ENCODE results near the gene SORCS2. TPM values are rescaled to one million over a fixed set of nuclear protein-coding genes. Genes with fewer than 3 reads are reported as not detected.

The SORCS2 gene
- total RNA-seq, 4 donors from 2014 or later, result 0.53 to 9.9 (median 0.90) TPM

- Histone ChIP-seq H3K9me3 (no peaks in the 10 kb centered on the region), H3K4me1 (no peaks in the 10 kb centered on the region), H3K4me3 (no peak overlapping the region), H3K27ac (no peak overlapping the region), H3K27me3 (no peaks in the 10 kb centered on the region), H3K36me3 (no peaks in the 10 kb centered on the region)
- TF ChIP-seq, protein P1, sequence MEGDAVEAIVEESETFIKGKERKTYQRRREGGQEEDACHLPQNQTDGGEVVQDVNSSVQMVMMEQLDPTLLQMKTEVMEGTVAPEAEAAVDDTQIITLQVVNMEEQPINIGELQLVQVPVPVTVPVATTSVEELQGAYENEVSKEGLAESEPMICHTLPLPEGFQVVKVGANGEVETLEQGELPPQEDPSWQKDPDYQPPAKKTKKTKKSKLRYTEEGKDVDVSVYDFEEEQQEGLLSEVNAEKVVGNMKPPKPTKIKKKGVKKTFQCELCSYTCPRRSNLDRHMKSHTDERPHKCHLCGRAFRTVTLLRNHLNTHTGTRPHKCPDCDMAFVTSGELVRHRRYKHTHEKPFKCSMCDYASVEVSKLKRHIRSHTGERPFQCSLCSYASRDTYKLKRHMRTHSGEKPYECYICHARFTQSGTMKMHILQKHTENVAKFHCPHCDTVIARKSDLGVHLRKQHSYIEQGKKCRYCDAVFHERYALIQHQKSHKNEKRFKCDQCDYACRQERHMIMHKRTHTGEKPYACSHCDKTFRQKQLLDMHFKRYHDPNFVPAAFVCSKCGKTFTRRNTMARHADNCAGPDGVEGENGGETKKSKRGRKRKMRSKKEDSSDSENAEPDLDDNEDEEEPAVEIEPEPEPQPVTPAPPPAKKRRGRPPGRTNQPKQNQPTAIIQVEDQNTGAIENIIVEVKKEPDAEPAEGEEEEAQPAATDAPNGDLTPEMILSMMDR (IDR thresholded peaks at IDR 0.05), result no peak
- TF ChIP-seq POLR2A (IDR thresholded peaks at IDR 0.05), result no peak
- no peak for DNase-seq
These were observed 324.4 kb downstream of the SORCS2 start for GRCh38 chr4:7516773-7517144.

DNA sequence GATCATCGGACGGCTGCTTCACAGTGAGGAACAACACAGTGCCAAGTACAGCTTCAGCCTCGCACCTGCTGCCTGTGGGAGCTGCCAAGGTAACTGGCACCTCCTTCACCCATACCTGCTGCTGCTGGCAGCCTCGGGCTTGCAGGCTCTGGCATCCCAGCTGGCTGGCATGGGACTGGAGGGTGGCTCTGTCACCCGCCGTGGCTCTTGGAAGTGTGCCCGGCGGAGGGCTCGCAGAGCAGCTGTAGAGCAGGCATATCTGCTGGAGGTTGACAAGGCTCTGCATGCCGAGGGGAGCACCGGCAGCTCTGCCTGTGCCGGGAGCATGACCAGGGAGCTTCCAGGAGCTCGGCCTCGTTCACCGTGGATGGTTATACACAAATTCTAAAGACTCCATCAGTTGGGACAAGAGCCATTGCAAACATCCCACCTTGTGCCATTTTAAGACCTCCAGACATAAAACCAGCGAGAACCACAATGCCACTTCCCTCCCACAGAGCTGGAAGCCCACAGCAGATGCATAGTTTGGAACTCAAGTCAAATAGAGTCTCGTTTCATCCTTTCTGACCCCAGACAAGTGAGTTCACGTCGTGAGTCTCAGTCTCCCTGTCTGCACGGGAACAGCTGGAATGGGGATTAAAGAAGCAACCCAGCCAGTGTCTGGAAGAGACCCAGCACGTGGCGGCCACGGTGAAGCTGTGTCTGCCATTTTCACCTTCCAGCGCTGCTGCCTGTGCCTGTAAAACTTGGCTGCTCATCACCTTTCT lies 326.7 kb downstream of the SORCS2 start:
- no peaks in the 10 kb centered on the region for H3K36me3 ChIP-seq
- H3K9me3 ChIP-seq, result no peaks in the 10 kb centered on the region
- H3K27ac ChIP-seq, result no peak overlapping the region
- no peak overlapping the region for H3K4me3 ChIP-seq
- no peaks in the 10 kb centered on the region for H3K27me3 ChIP-seq
- H3K4me1 ChIP-seq, result no peaks in the 10 kb centered on the region
- no peak for TF ChIP-seq POLR2A (IDR thresholded peaks at IDR 0.05)
- TF ChIP-seq, protein P1 (IDR thresholded peaks at IDR 0.05), result no peak
- DNase-seq, result no peak

GRCh38 chr4:7519638-7520376 lies 327.5 kb downstream of the SORCS2 start:
- Histone ChIP-seq H3K27ac (no peak overlapping the region), H3K4me1 (no peaks in the 10 kb centered on the region), H3K9me3 (no peaks in the 10 kb centered on the region), H3K36me3 (no peaks in the 10 kb centered on the region), H3K27me3 (no peaks in the 10 kb centered on the region), H3K4me3 (no peak overlapping the region)
- TF ChIP-seq, protein P1 (IDR thresholded peaks at IDR 0.05), result no peak
- TF ChIP-seq POLR2A (IDR thresholded peaks at IDR 0.05), result no peak
- no peak for DNase-seq

DNA sequence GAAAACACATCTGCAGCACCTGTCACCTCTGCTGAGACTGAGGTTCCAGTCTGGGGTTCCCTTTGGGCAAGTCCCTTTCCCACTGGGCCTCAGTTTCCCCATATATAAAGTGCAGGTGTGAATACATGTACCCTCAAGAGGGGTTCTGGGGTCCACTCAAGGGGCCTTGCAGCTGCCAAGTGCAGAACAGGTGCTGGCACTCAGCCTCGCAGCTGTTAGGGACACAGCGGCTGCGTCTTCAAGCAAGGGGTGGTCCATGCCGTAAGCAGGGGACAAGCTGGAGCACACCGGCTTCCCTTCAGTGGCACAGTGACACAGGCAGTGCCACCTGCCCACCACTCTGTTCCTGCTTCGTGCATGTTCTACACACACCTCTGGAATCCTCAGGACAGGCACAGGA lies 329.3 kb downstream of the SORCS2 start:
- DNase-seq, result no peak
- Histone ChIP-seq H3K36me3 (no peaks in the 10 kb centered on the region), H3K27ac (no peak overlapping the region), H3K4me1 (no peaks in the 10 kb centered on the region), H3K4me3 (no peak overlapping the region), H3K9me3 (no peaks in the 10 kb centered on the region), H3K27me3 (no peaks in the 10 kb centered on the region)
- TF ChIP-seq, protein P1 (IDR thresholded peaks at IDR 0.05), result no peak
- TF ChIP-seq POLR2A (IDR thresholded peaks at IDR 0.05), result no peak

- no peaks in the 10 kb centered on the region for H3K4me1 ChIP-seq
- no peak overlapping the region for H3K27ac ChIP-seq
- no peaks in the 10 kb centered on the region for H3K9me3 ChIP-seq
- H3K36me3 ChIP-seq, result no peaks in the 10 kb centered on the region
- no peak overlapping the region for H3K4me3 ChIP-seq
- no peak for DNase-seq
- H3K27me3 ChIP-seq, result no peaks in the 10 kb centered on the region
- no peak for TF ChIP-seq POLR2A (IDR thresholded peaks at IDR 0.05)
- TF ChIP-seq, protein P1 (IDR thresholded peaks at IDR 0.05), result no peak
These were observed 330.3 kb downstream of the SORCS2 start for GRCh38 chr4:7522452-7523220.

Measured in Peyer's patch (tissue), 4 donors.